Smooth muscle cell (in vitro differentiated cells): ENCODE data around the gene TBC1D20. TPM values are rescaled to one million over a fixed set of nuclear protein-coding genes. Genes with fewer than 3 reads are reported as not detected.

Experiments
- DNase-seq: peaks from one replicate; lab custom pipeline; 2025; ENCODE audit not compliant: unreplicated experiment; lab: John Stamatoyannopoulos, UW
- H2AFZ ChIP-seq: fragments of 200-600 bp; sonication (generic); 2 replicates; pipeline ENCODE4 v1.6.0; 2016; ENCODE audit warnings: antibody characterized with exemption, low read depth, mild to moderate bottlenecking
- H3F3A ChIP-seq: fragments of 200-600 bp; sonication (generic); 2 replicates; pipeline ENCODE4 v1.6.0; 2017; ENCODE audit warnings: antibody characterized with exemption, low read depth
- H3K27ac ChIP-seq: fragments of 200-600 bp; sonication (generic); 2 replicates; pipeline ENCODE4 v1.5.1; 2016; ENCODE audit warnings: low read depth, mild to moderate bottlenecking
- H3K27me3 ChIP-seq: fragments of 200-600 bp; sonication (generic); 2 replicates; pipeline ENCODE4 v1.6.1; 2016; ENCODE audit warnings: low read depth, mild to moderate bottlenecking
- H3K36me3 ChIP-seq: fragments of 200-600 bp; sonication (generic); 2 replicates; pipeline ENCODE4 v1.5.1; 2016; ENCODE audit warnings: low read depth
- H3K4me1 ChIP-seq: fragments of 200-600 bp; sonication (generic); 2 replicates; pipeline ENCODE4 v1.5.1; 2016; ENCODE audit warnings: low read depth
- H3K4me2 ChIP-seq: fragments of 200-600 bp; sonication (generic); 2 replicates; pipeline ENCODE4 v1.6.0; 2016; ENCODE audit warnings: mild to moderate bottlenecking
- H3K4me3 ChIP-seq: fragments of 200-600 bp; sonication (generic); 2 replicates; pipeline ENCODE4 v1.5.1; 2016; ENCODE audit warnings: mild to moderate bottlenecking
- H3K79me2 ChIP-seq: fragments of 200-600 bp; sonication (generic); 2 replicates; pipeline ENCODE4 v1.6.0; 2016; ENCODE audit warnings: low read depth, mild to moderate bottlenecking
- H3K9ac ChIP-seq: fragments of 200-600 bp; sonication (generic); 2 replicates; pipeline ENCODE4 v1.6.0; 2016; ENCODE audit warnings: low read depth
- H3K9me3 ChIP-seq: fragments of 200-600 bp; sonication (generic); replicated peaks from 2 replicates; pipeline ENCODE4 v1.5.1; 2016; ENCODE audit warnings: low read depth
- H4K20me1 ChIP-seq: fragments of 200-600 bp; sonication (generic); 2 replicates; pipeline ENCODE4 v1.6.0; 2016; ENCODE audit warnings: low read depth
- CTCF ChIP-seq: fragments of 200-600 bp; sonication (generic); IDR thresholded peaks from 2 replicates; pipeline ENCODE4 v1.5.1; 2017; ENCODE audit warnings: borderline replicate concordance, mild to moderate bottlenecking, antibody characterized with exemption; ENCODE audit not compliant: insufficient read depth, poor library complexity, severe bottlenecking
- WGBS: methylation state at CpG from one replicate; pipeline ENCODE4 v1.1.7; 2016; ENCODE audit warnings: low lambda C conversion rate; 5-methylcytosine and 5-hydroxymethylcytosine counted together
- polyA plus RNA-seq: library from polyadenylated mRNA; unstranded; fragments of >200 nt; fragmentation: Nextera tagmentation; extraction: Ambion mirVana; gene quantifications from 2 replicates; pipeline ENCODE4 v1.2.1, GENCODE V29; 2016
- total RNA-seq: library from RNA; depleted of rRNA; stranded (reverse); fragments of >200 nt; gene quantifications from 2 replicates; pipeline ENCODE4 v1.2.3, GENCODE V29; 2014

TBC1D20 gene
- total and polyA plus RNA-seq, 2 experiments from 2014 or later: 41.6 to 41.9 TPM

GRCh38 chr20:400454-401275 lies 61.7 kb downstream of the TBC1D20 start:
- H3K36me3 ChIP-seq: no peaks in the 10 kb centered on the region
- no peak for TF ChIP-seq CTCF
- H4K20me1 ChIP-seq: no peaks in the 10 kb centered on the region
- H3K27ac ChIP-seq: no peak overlapping the region
- no peaks in the 10 kb centered on the region for H3K79me2 ChIP-seq
- 88% methylated on average over 5 of the region's 5 CpGs for WGBS
- H3K4me1 ChIP-seq: no peaks in the 10 kb centered on the region
- H2AFZ ChIP-seq: no peak overlapping the region
- no peak for DNase-seq
- H3K4me3 ChIP-seq: no peak overlapping the region
- H3K9ac ChIP-seq: no peak overlapping the region
- H3K4me2 ChIP-seq: no peak overlapping the region
- no peaks in the 10 kb centered on the region for H3F3A ChIP-seq
- H3K9me3 ChIP-seq: no peaks in the 10 kb centered on the region
- H3K27me3 ChIP-seq: no peaks in the 10 kb centered on the region

- Histone ChIP-seq H3K4me1 (no peaks in the 10 kb centered on the region), H3K4me2 (no peak overlapping the region), H2AFZ (no peak overlapping the region), H3K9me3 (no peaks in the 10 kb centered on the region), H3K4me3 (no peak overlapping the region), H4K20me1 (no peaks in the 10 kb centered on the region), H3K9ac (no peak overlapping the region), H3F3A (no peaks in the 10 kb centered on the region), H3K27ac (no peak overlapping the region), H3K27me3 (no peaks in the 10 kb centered on the region), H3K36me3 (no peaks in the 10 kb centered on the region), H3K79me2 (no peaks in the 10 kb centered on the region)
- no peak for TF ChIP-seq CTCF
- WGBS: 35% methylated on average over 2 of the region's 2 CpGs
- no peak for DNase-seq
These were observed 62.2 kb downstream of the TBC1D20 start for GRCh38 chr20:400128-400453.

GRCh38 chr20:399182-399707 lies 63.1 kb downstream of the TBC1D20 start:
- no peak overlapping the region for H3K9ac ChIP-seq
- H3F3A ChIP-seq: no peaks in the 10 kb centered on the region
- no peak overlapping the region for H3K27ac ChIP-seq
- DNase-seq: no peak
- H3K9me3 ChIP-seq: no peaks in the 10 kb centered on the region
- H3K4me1 ChIP-seq: no peaks in the 10 kb centered on the region
- no peaks in the 10 kb centered on the region for H3K79me2 ChIP-seq
- no peak overlapping the region for H3K4me3 ChIP-seq
- no peak overlapping the region for H2AFZ ChIP-seq
- H3K36me3 ChIP-seq: no peaks in the 10 kb centered on the region
- H3K4me2 ChIP-seq: no peak overlapping the region
- no peak for TF ChIP-seq CTCF
- H4K20me1 ChIP-seq: no peaks in the 10 kb centered on the region
- no peaks in the 10 kb centered on the region for H3K27me3 ChIP-seq
- 97% methylated on average over 9 of the region's 9 CpGs for WGBS
